Muscle layer of colon (tissue), 2 donors: ENCODE data around the gene GPALPP1.
"Not testable (repeated sequence)": the region's sequence is repeated elsewhere in the genome, so short reads cannot be mapped to it uniquely, and the experiment has no call there.

Source experiments
- H3K27ac ChIP-seq: one replicate; pipeline ENCODE4 v1.7.0; 2013; ENCODE audit warnings: low read depth, mild to moderate bottlenecking, low read length, moderate library complexity
- H3K27me3 ChIP-seq, 2 donors: one replicate each; pipeline ENCODE4 v1.7.0; 2013; ENCODE audit warnings: low read length in 2 of 2, mild to moderate bottlenecking in 2 of 2; ENCODE audit not compliant: insufficient read depth in 2 of 2, control insufficient read depth in 1 of 2
- H3K36me3 ChIP-seq: one replicate; pipeline ENCODE4 v1.7.0; 2013; ENCODE audit warnings: mild to moderate bottlenecking, low read length; ENCODE audit not compliant: insufficient read depth
- H3K4me1 ChIP-seq: one replicate; pipeline ENCODE4 v1.7.0; 2013; ENCODE audit warnings: mild to moderate bottlenecking, low read length; ENCODE audit not compliant: insufficient read depth
- H3K4me3 ChIP-seq, 2 donors: one replicate each; pipeline ENCODE4 v1.7.0; 2013; ENCODE audit warnings: low read length in 2 of 2, low read depth in 1 of 2, mild to moderate bottlenecking in 1 of 2, moderate library complexity in 1 of 2
- H3K9ac ChIP-seq: one replicate; pipeline ENCODE4 v1.7.0; 2013; ENCODE audit warnings: low read length
- H3K9me3 ChIP-seq: one replicate; pipeline ENCODE4 v1.7.0; 2013; ENCODE audit warnings: mild to moderate bottlenecking, low read length
- donor health status: abdominal sarcoma.
- donor health status: Adenocarcinoma of cecum.

Gene GPALPP1

DNA sequence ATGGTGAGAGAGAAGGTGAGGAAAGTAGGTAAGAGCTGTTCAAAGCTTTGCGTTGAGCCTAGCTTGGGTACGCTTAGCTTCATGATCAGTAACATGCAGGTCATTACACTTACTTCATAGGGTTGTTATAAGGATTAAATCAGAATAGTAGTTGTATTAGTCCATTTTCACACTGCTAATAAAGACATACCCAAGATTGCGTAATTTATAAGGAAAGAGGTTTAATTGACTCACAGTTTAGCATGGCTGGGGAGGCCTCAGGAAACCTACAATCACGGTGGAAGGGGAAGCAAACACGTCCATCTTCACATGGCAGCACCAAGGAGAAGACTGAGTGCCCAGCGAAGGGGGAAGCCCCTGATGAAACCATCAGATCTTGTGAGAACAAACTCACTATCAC lies 21.9 kb downstream of the GPALPP1 start:
- H3K27ac ChIP-seq: no peak overlapping the region
- no peaks in the 10 kb centered on the region for H3K27me3 ChIP-seq
- no peaks in the 10 kb centered on the region for H3K9me3 ChIP-seq
- H3K9ac ChIP-seq: no peak overlapping the region
- H3K4me1 ChIP-seq: no peaks in the 10 kb centered on the region
- peaks cover 58% of the 10 kb centered on the region for H3K36me3 ChIP-seq
- H3K4me3 ChIP-seq: no peak overlapping the region

DNA sequence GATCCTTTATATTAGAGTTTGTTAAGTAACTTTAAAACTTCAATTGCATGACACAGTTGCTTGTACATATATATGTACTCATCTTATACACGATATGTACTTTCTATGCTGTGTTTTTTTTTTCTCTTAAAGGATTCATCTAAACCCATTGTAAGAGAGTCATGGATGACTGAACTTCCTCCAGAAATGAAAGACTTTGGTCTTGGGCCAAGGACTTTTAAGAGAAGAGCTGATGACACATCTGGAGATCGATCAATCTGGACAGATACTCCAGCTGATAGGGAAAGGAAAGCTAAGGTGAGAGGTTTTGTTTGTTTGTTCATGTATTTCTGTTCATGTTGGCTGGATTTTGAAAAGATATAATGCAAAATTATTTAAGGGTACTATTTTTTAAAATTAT lies 26.0 kb downstream of the GPALPP1 start:
- Histone ChIP-seq H3K27me3 (no peaks in the 10 kb centered on the region), H3K4me1 (no peaks in the 10 kb centered on the region), H3K36me3 (peaks cover 35% of the 10 kb centered on the region), H3K4me3 (no peak overlapping the region), H3K27ac (no peak overlapping the region), H3K9ac (no peak overlapping the region), H3K9me3 (no peaks in the 10 kb centered on the region)

DNA sequence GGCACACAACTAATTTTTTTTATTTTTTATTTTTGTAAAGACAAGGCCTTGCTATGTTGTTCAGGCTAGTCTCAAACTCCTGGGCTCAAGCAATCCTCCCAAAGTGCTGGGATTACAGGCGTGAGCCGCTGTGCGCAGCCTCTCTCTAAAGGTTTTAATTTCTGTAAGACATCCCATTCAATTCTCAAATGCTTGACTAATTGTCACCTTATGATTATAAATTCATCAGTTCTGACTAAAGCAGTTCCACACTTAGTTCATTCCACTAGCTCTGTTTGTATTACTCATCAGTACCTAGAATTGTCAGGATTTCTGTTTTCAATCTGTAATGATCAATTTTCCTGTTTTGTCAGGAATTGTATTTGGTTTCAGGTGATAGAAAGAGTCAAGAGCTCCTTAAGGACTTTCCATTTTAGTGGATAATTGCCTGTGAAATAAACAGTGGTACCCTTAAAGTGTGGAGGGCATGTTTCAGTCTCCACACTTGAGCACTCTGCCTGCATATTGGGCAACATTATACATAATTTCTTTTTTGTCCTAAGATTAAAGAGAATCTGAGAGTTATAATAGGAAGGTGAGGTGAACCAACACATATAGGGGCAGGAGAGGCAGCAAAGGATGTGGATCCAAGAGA lies 27.6 kb downstream of the GPALPP1 start:
- H3K27me3 ChIP-seq: no peaks in the 10 kb centered on the region
- no peak overlapping the region for H3K9ac ChIP-seq
- H3K4me1 ChIP-seq: no peaks in the 10 kb centered on the region
- no peak overlapping the region for H3K4me3 ChIP-seq
- no peaks in the 10 kb centered on the region for H3K9me3 ChIP-seq
- H3K36me3 ChIP-seq: peaks cover 35% of the 10 kb centered on the region
- H3K27ac ChIP-seq: no peak overlapping the region

GRCh38 chr13:45019981-45020380 lies 30.6 kb downstream of the GPALPP1 start:
- not testable (repeated sequence) for H3K27ac ChIP-seq, H3K4me1 ChIP-seq, H3K27me3 ChIP-seq, H3K4me3 ChIP-seq, H3K9ac ChIP-seq, H3K9me3 ChIP-seq
- peaks cover 29% of the 10 kb centered on the region for H3K36me3 ChIP-seq

- Histone ChIP-seq H3K9ac (no peak overlapping the region), H3K9me3 (no peaks in the 10 kb centered on the region), H3K4me3 (no peak overlapping the region), H3K4me1 (no peaks in the 10 kb centered on the region), H3K27me3 (no peaks in the 10 kb centered on the region), H3K27ac (no peak overlapping the region), H3K36me3 (peaks cover 24% of the 10 kb centered on the region)
Measured at GRCh38 chr13:45021250-45021649, 31.9 kb downstream of the GPALPP1 start.

GRCh38 chr13:45024847-45025246 lies 35.5 kb downstream of the GPALPP1 start:
- Histone ChIP-seq H3K4me3 (no peak overlapping the region), H3K27me3 (no peaks in the 10 kb centered on the region), H3K9ac (no peak overlapping the region), H3K9me3 (no peaks in the 10 kb centered on the region), H3K4me1 (no peaks in the 10 kb centered on the region), H3K36me3 (peaks cover 36% of the 10 kb centered on the region), H3K27ac (no peak overlapping the region)

DNA sequence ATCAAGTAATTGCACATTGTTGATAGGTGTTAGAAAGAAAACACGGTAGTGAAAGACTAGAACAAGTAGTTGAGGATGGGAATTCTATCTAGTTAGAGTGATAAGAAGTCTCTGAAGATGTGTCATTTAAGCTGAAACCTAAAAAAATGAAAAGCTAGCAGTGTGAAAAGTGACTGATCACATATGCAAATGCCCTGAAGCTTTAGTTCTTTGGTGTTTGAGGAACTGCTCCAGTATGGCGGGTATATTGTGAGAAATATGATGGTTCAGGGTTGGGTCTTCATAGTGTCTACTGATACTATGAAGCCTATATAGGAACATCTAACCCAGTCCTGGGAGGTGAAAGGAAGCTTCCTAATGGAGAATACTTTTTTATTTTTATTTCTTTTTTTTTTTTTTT lies 45.0 kb downstream of the GPALPP1 start:
- Histone ChIP-seq H3K36me3 (peaks cover 7% of the 10 kb centered on the region), H3K27ac (no peak overlapping the region), H3K9ac (no peak overlapping the region), H3K9me3 (no peaks in the 10 kb centered on the region), H3K4me1 (no peaks in the 10 kb centered on the region), H3K4me3 (no peak overlapping the region), H3K27me3 (no peaks in the 10 kb centered on the region)

GRCh38 chr13:45036206-45036605 lies 46.9 kb downstream of the GPALPP1 start:
- Histone ChIP-seq H3K36me3 (peaks cover 7% of the 10 kb centered on the region), H3K9ac (no peak overlapping the region), H3K9me3 (no peaks in the 10 kb centered on the region), H3K27me3 (no peaks in the 10 kb centered on the region), H3K27ac (no peak overlapping the region), H3K4me1 (no peaks in the 10 kb centered on the region), H3K4me3 (no peak overlapping the region)

DNA sequence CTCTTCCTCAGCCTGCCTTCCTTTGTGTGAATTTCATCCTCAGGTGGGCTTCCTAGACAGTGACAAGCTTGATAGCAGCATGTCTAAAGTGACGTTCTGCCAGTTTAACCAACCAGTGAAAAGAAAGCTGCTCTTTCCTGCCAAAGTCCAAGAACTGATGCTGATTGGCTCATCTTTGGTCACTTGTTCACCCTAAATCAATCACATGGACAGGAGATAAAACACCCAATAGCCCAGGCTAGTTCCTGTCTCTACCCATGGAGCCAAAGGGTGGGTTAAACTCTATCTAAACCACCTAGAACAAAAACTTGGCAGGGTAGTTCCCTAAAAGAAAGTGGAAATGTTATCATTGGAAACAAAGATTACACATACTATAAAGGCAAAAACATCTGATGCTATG lies 50.8 kb downstream of the GPALPP1 start:
- Histone ChIP-seq H3K27me3 (no peaks in the 10 kb centered on the region), H3K9ac (no peak overlapping the region), H3K4me3 (no peak overlapping the region), H3K36me3 (no peaks in the 10 kb centered on the region), H3K9me3 (no peaks in the 10 kb centered on the region), H3K27ac (no peak overlapping the region), H3K4me1 (no peaks in the 10 kb centered on the region)

DNA sequence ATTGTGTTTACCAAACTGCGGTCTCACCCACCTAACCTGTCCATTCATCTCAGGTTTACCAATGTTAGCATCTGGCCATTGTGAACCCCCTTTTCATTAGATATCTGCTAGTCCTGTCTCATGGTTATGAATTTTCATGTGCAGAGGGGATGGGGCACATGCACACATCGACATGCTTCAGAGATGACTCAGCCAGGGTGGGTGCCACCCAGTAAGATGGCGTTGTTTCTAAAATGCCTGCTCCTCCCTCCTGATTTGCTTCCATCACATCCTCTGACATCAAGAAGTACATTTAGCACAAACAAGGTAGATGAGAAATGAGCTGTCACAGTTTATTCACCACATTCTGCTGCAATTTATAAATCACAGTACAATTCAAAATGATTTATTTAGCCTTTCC lies 51.3 kb downstream of the GPALPP1 start:
- Histone ChIP-seq H3K9ac (no peak overlapping the region), H3K9me3 (no peaks in the 10 kb centered on the region), H3K27ac (no peak overlapping the region), H3K4me3 (no peak overlapping the region), H3K27me3 (no peaks in the 10 kb centered on the region), H3K36me3 (no peaks in the 10 kb centered on the region), H3K4me1 (no peaks in the 10 kb centered on the region)

GRCh38 chr13:45042539-45042938 lies 53.2 kb downstream of the GPALPP1 start:
- Histone ChIP-seq H3K4me3 (no peak overlapping the region), H3K27me3 (no peaks in the 10 kb centered on the region), H3K9ac (no peak overlapping the region), H3K36me3 (no peaks in the 10 kb centered on the region), H3K4me1 (peaks cover 3% of the 10 kb centered on the region), H3K27ac (no peak overlapping the region), H3K9me3 (no peaks in the 10 kb centered on the region)

DNA sequence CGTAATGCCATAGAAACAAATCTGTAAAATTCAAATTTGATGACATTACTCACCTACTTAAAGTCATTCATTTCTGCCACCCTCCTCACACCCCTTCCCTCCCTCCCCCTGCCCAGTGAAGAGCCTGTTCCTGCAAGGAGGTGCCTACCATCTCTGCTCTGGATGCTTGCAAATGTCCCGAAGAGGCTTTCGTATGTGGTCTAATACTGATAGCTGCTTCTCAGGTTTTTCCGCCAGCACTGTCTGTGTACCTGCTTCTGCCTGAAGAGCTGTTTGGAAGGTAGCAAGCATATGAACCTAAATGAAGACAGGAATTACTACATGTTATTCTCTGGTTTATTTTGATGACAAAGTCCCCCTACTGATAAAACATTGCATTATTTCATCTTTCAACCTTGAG lies 57.1 kb downstream of the GPALPP1 start:
- H3K4me1 ChIP-seq: peaks cover 6% of the 10 kb centered on the region
- H3K27me3 ChIP-seq: no peaks in the 10 kb centered on the region
- H3K9me3 ChIP-seq: no peaks in the 10 kb centered on the region
- peak overlapping the region in 1 of 2 donors; percentile 56 for H3K4me3 ChIP-seq
- H3K27ac ChIP-seq: no peak overlapping the region
- H3K36me3 ChIP-seq: no peaks in the 10 kb centered on the region
- H3K9ac ChIP-seq: no peak overlapping the region
